T-cell (primary cell): ENCODE data around the gene FBXO42. TPM values are rescaled to one million over a fixed set of nuclear protein-coding genes. Genes with fewer than 3 reads are reported as not detected.

Experiments
- ATAC-seq, 4 experiments: fragments of 200-7000 bp in 3 of 4; fragments of 150-1000 bp in 1 of 4; cut with Tn5 transposase; replicated peaks in 1 of 4; 1 replicate in 3 of 4; 2 replicates in 1 of 4; pipeline ENCODE4 v1.10.0; 2021; ENCODE audit warnings: moderate library complexity in 3 of 4, mild to moderate bottlenecking in 2 of 4, moderate number of reproducible peaks in 1 of 4
- CTCF ChIA-PET, 2 donors: fragments of 300-600 bp; sonication (Branson Sonifier 250); formaldehyde crosslinking; loops; one replicate each; lab custom pipeline; 2022; ENCODE audit warnings: antibody characterized with exemption in 2 of 2; lab: Charles Lee
- POLR2A ChIA-PET, 2 donors: fragments of 300-600 bp; sonication (Branson Sonifier 250); formaldehyde crosslinking; loops; one replicate each; lab custom pipeline; 2022; ENCODE audit warnings: antibody characterized with exemption in 2 of 2; lab: Charles Lee
- DNase-seq, 35 experiments: peaks; one replicate each; pipeline versions ENCODE4 v3.0.0 to v3.0.0-alpha.2; 2013 to 2023
- H3K27ac ChIP-seq: one replicate; pipeline ENCODE4 v1.5.1; 2013; ENCODE audit warnings: low read length
- H3K27me3 ChIP-seq, 2 experiments: replicated peaks in 1 of 2; 1 replicate in 1 of 2; 2 replicates in 1 of 2; pipeline versions ENCODE4 v1.6.1 to v1.7.0; 2013; ENCODE audit warnings: low read length in 1 of 2, mixed read lengths in 1 of 2; ENCODE audit not compliant: control insufficient read depth in 2 of 2, insufficient read depth in 2 of 2; ENCODE audit errors: extremely low read depth in 1 of 2
- H3K36me3 ChIP-seq, 2 donors: 1 replicate in 1 of 2; 2 replicates in 1 of 2; pipeline versions ENCODE4 v1.6.1 to v1.7.0; 2013; ENCODE audit warnings: low read length in 1 of 2; ENCODE audit not compliant: control insufficient read depth in 2 of 2, insufficient read depth in 1 of 2; ENCODE audit errors: extremely low read depth in 1 of 2
- H3K4me1 ChIP-seq, 2 experiments: 1 replicate in 1 of 2; 2 replicates in 1 of 2; pipeline versions ENCODE4 v1.6.1 to v1.7.0; 2013; ENCODE audit warnings: low read length in 2 of 2, mixed read lengths in 1 of 2; ENCODE audit not compliant: insufficient read depth in 2 of 2, control insufficient read depth in 1 of 2; ENCODE audit errors: extremely low read depth in 1 of 2
- H3K4me3 ChIP-seq, 2 donors: 1 replicate in 1 of 2; 2 replicates in 1 of 2; pipeline versions ENCODE4 v1.5.1 to v1.7.0; 2013; ENCODE audit warnings: mild to moderate bottlenecking in 2 of 2, low read length in 1 of 2, moderate library complexity in 1 of 2; ENCODE audit not compliant: control insufficient read depth in 1 of 2; ENCODE audit errors: extremely low read depth in 1 of 2
- H3K9me3 ChIP-seq: 2 replicates; pipeline ENCODE4 v1.7.0; 2013
- H3K27ac Mint-ChIP-seq, 2 donors: one replicate each; pipeline ENCODE4 v1.8.0; 2020 to 2021; ENCODE audit warnings: mild to moderate bottlenecking in 2 of 2, mixed read lengths in 2 of 2
- H3K27me3 Mint-ChIP-seq, 2 donors: one replicate each; pipeline ENCODE4 v1.8.0; 2021 to 2022; ENCODE audit warnings: mixed read lengths in 2 of 2
- H3K36me3 Mint-ChIP-seq: one replicate; pipeline ENCODE4 v1.8.0; 2021; ENCODE audit warnings: mixed read lengths
- H3K4me1 Mint-ChIP-seq, 3 donors: one replicate each; pipeline ENCODE4 v1.8.0; 2020 to 2022; ENCODE audit warnings: mixed read lengths in 3 of 3, mild to moderate bottlenecking in 1 of 3
- H3K4me3 Mint-ChIP-seq, 3 donors: one replicate each; pipeline ENCODE4 v1.8.0; 2020 to 2022; ENCODE audit warnings: mild to moderate bottlenecking in 3 of 3, mixed read lengths in 3 of 3, moderate library complexity in 3 of 3
- H3K9me3 Mint-ChIP-seq, 3 donors: one replicate each; pipeline ENCODE4 v1.8.0; 2020 to 2022; ENCODE audit warnings: mixed read lengths in 3 of 3
- WGBS: methylation state at CpG from one replicate; pipeline ENCODE4 v1.1.5; 2013; ENCODE audit warnings: missing lambda C conversion rate; ENCODE audit not compliant: insufficient coverage; 5-methylcytosine and 5-hydroxymethylcytosine counted together
- total RNA-seq, 35 experiments: library from RNA in 6 of 35; stranded (reverse) in 6 of 35; fragments of 120-200 nt in 1 of 35; gene quantifications; one replicate each; pipeline versions ENCODE4 v1.2.1 to v1.2.4 and lab custom pipeline; 2013 to 2026

Gene FBXO42
- total RNA-seq, 5 donors from 2014 or later (not counting 1 experiment from before 2014, with no cell fraction given) = 20.6 to 23.4 (median 22.5) TPM

DNA sequence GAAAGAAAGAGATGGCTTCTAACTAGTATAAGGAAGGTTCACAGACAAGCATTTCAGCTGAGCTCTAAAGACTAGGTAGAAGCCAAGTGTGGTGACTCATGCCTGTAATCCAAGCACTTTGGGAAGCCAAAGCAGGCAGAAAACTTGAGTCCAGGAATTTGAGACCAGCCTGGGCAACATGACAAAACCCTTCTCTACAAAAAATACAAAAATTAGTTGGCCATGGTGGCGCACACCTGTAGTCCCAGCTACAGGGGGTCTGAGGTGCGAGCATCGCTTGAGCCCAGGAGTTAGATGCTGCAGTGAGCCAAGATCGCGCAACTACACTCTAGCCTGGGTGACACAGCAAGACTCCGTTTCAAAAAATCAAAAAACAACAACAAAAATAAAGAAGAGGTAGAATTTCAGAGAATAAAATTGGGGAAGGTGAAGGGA, 27.8 kb downstream of the FBXO42 start:
- H3K36me3 ChIP-seq = no peaks in the 10 kb centered on the region
- H3K9me3 Mint-ChIP-seq = no peaks in the 10 kb centered on the region
- no peaks in the 10 kb centered on the region for H3K27me3 Mint-ChIP-seq
- no CpG with 5 or more reads among the region's 6 CpGs for WGBS
- no peak overlapping the region for H3K4me3 Mint-ChIP-seq
- DNase-seq (no peak), ATAC-seq (no peak)
- H3K36me3 Mint-ChIP-seq = peaks cover 9% of the 10 kb centered on the region
- H3K27ac ChIP-seq = no peak overlapping the region
- no peak overlapping the region for H3K27ac Mint-ChIP-seq
- CTCF ChIA-PET = no interaction called here
- H3K27me3 ChIP-seq = no peaks in the 10 kb centered on the region
- POLR2A ChIA-PET = no interaction called here
- H3K4me1 ChIP-seq = no peaks in the 10 kb centered on the region
- H3K4me3 ChIP-seq = no peak overlapping the region
- H3K4me1 Mint-ChIP-seq = peaks cover 20 to 33% (median 33%) of the 10 kb centered on the region in 3 donors
- H3K9me3 ChIP-seq = no peaks in the 10 kb centered on the region

DNA sequence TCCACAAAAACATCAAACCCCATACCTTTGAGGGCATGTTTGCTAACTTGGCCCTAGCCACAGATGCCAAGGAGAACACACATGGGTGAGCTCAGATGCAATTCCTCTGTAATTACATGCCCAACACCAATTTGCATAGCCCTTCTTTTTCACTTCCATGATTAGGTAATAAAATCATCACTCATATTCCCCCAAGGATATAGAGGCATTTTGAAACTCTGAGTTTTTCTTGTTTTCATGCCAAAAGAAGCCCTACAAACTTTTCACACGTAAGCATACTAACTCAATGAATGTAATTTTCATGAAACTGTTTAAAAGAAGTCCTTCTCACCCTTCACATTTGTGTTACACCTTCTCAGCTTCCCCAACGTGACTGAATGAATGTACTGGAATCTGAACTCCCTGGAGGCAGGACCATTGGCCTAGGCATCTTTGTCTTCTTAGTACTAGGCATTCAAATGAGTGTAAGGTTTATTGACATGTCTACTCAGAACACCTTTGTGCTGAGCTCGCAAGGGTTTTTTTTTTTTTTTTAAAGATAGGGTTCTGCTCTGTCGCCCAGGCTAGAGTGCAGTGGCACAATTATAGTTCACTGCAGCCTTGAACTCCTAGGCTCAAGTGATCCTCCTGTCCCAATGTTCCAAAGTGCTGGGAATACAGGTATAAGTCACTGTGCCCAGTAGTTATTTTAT, 31.0 kb downstream of the FBXO42 start:
- CTCF ChIA-PET = no interaction called here
- Mint-ChIP-seq H3K4me3 (no peak overlapping the region), H3K36me3 (peaks cover 4% of the 10 kb centered on the region), H3K4me1 (peaks cover 18 to 41% (median 29%) of the 10 kb centered on the region in 3 donors), H3K9me3 (no peaks in the 10 kb centered on the region), H3K27me3 (no peaks in the 10 kb centered on the region), H3K27ac (peak overlapping the region in 1 of 2 donors; percentile 53)
- Histone ChIP-seq H3K4me3 (no peak overlapping the region), H3K36me3 (peaks cover 0 to 1% of the 10 kb centered on the region in 2 donors), H3K27me3 (no peaks in the 10 kb centered on the region), H3K9me3 (no peaks in the 10 kb centered on the region), H3K27ac (no peak overlapping the region), H3K4me1 (no peaks in the 10 kb centered on the region)
- ATAC-seq (no peak), DNase-seq (no peak)
- POLR2A ChIA-PET = interaction anchor here in 1 of 2 donors (0.7 kb wide), 1 partner anchor 48 kb away, joined by 3 read pairs; no protein-coding TSS in a partner anchor
- WGBS = no CpG with 5 or more reads among the region's 4 CpGs

DNA sequence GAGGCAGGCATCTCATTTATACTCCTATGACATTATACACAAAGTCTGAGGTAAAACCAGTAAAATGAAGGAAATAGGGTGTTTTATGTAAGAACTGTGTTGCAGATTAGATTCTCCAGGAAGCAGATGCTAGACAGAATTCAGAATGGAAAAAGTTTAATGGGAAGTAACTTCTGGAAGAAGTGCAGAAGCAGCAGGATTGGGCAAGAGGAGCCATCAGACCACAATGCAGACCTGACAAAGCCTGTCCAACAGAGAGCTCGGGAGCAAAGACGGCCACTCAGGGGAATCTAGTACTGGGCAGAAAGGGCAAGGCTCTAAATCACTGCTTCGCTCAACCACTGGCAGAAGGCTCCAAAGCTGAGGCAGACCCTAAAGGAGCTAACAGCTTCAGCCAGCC, 33.7 kb downstream of the FBXO42 start:
- H3K4me1 Mint-ChIP-seq = peaks cover 19 to 38% (median 23%) of the 10 kb centered on the region in 3 donors
- H3K27ac ChIP-seq = no peak overlapping the region
- no peaks in the 10 kb centered on the region for H3K9me3 ChIP-seq
- DNase-seq (no peak), ATAC-seq (no peak)
- H3K36me3 ChIP-seq = peaks cover 0 to 22% of the 10 kb centered on the region in 2 donors
- H3K27me3 Mint-ChIP-seq = no peaks in the 10 kb centered on the region
- ChIA-PET CTCF (no interaction called here), POLR2A (interaction anchor here in 1 of 2 donors (0.5 kb wide), 1 partner anchor 29 kb away, joined by 5 read pairs; no protein-coding TSS in a partner anchor)
- H3K4me3 Mint-ChIP-seq = no peak overlapping the region
- H3K4me1 ChIP-seq = no peaks in the 10 kb centered on the region
- H3K9me3 Mint-ChIP-seq = no peaks in the 10 kb centered on the region
- no peak overlapping the region for H3K4me3 ChIP-seq
- WGBS = 93% methylated on average over 2 of the region's 3 CpGs
- H3K36me3 Mint-ChIP-seq = peaks cover 18% of the 10 kb centered on the region
- no peak overlapping the region for H3K27ac Mint-ChIP-seq
- no peaks in the 10 kb centered on the region for H3K27me3 ChIP-seq

DNA sequence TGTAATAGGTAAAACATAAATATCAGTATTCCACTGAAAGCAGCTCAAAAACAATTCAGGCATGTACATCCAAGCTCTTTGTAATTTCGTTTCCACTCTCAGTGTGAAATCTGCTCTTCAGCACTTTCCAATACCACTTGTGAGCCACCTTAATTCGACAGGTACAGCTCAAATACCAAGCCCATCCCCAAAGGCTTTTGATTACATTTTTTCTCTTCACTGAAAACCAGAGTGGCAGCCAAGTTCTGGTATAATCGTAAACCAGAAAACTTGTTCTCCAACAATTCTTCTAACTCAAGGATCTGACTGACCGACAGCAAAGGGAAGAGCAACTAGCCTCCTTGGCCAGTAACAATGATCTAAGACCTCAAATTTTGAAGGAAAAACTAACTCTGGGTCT, 36.8 kb downstream of the FBXO42 start:
- no peak overlapping the region for H3K27ac Mint-ChIP-seq
- Histone ChIP-seq H3K4me3 (no peak overlapping the region), H3K9me3 (no peaks in the 10 kb centered on the region), H3K27me3 (no peaks in the 10 kb centered on the region), H3K36me3 (peaks cover 4 to 47% of the 10 kb centered on the region in 2 donors), H3K4me1 (no peaks in the 10 kb centered on the region), H3K27ac (no peak overlapping the region)
- H3K4me3 Mint-ChIP-seq = no peak overlapping the region
- peaks cover 12 to 30% (median 18%) of the 10 kb centered on the region in 3 donors for H3K4me1 Mint-ChIP-seq
- DNase-seq (no peak), ATAC-seq (no peak)
- no peaks in the 10 kb centered on the region for H3K9me3 Mint-ChIP-seq
- CTCF ChIA-PET = no interaction called here
- POLR2A ChIA-PET = interaction anchor here in 1 of 2 donors (1.0 kb wide), 1 partner anchor 23 kb away, joined by 3 read pairs; no protein-coding TSS in a partner anchor
- H3K36me3 Mint-ChIP-seq = peaks cover 28% of the 10 kb centered on the region
- no CpG with 5 or more reads among the region's 4 CpGs for WGBS
- no peaks in the 10 kb centered on the region for H3K27me3 Mint-ChIP-seq

DNA sequence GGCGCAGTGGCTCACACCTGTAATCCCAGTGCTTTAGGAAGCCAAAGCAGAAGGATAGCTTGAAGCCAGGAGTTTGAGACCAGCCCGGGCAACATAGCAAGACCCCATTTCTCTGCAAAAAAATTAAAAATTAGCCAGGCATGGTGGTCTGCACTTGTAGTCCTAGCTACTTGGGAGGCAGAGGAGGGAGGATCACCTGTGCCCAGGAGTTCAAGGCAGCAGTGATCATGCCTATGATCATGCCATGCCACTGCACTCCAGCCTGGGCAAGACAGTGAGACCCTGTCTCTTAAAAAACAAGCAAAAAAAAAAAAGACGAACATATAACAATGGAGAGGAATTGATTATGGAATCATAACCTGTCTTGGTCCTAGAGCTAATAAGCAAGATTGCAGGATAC, 45.1 kb downstream of the FBXO42 start:
- Histone ChIP-seq H3K9me3 (no peaks in the 10 kb centered on the region), H3K27ac (no peak overlapping the region), H3K27me3 (no peaks in the 10 kb centered on the region), H3K36me3 (peaks cover 11 to 70% of the 10 kb centered on the region in 2 donors), H3K4me3 (no peak overlapping the region), H3K4me1 (no peaks in the 10 kb centered on the region)
- Mint-ChIP-seq H3K4me1 (peaks cover 0 to 9% (median under 1%) of the 10 kb centered on the region in 3 donors), H3K4me3 (no peak overlapping the region), H3K9me3 (no peaks in the 10 kb centered on the region), H3K36me3 (peaks cover 29% of the 10 kb centered on the region), H3K27me3 (no peaks in the 10 kb centered on the region), H3K27ac (no peak overlapping the region)
- ChIA-PET CTCF (interaction anchor here in 1 of 2 donors (0.7 kb wide), 1 partner anchor 43 kb away, joined by 4 read pairs; no protein-coding TSS in a partner anchor), POLR2A (no interaction called here)
- WGBS = 96% methylated on average over 2 of the region's 3 CpGs
- DNase-seq = no peak
- ATAC-seq = no peak

DNA sequence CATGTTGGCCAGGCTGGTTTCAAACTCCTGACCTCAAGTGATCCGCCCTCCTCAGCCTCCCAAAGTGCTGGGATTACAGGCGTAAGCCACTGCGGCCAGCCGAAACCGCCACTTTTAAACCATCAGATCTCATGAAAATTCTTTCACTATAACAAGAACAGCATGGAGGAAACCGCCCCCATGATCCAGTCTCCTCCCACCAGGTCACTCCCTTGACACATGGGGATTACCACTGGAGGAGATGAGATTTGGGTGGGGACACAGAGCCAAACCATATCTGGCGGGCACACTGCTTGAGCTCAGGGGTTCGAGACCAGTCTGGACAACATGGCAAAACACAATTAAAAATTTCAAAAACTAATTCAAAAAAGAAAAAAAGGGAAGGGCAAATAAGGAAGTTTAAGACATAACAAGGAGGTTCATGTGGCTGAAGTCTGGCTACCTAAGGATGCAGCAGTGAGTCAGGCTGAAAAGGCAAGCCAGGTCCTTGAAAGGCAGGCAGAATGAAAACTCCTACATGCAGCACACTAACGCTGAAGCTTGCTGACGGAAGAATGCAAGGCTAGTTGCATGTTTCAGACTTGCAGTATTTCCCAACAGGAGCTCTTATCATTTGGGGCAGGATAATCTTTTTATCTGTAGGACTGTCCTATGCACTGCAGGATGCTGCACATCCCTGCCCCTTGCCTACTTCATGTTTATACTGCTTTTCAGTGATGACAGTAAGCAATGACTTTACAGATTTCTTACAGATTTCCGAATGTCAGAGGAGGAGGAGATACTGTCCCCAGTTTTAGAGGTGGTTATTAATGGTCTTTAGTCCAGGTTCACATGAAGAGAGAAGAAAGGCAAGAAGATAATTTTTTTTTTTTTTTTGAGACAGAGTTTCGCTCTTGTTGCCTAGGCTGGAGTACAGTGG, 49.3 kb downstream of the FBXO42 start:
- Mint-ChIP-seq H3K27me3 (no peaks in the 10 kb centered on the region), H3K36me3 (peaks cover 36% of the 10 kb centered on the region), H3K4me1 (peaks cover 0 to 15% (median 3%) of the 10 kb centered on the region in 3 donors), H3K4me3 (no peak overlapping the region), H3K27ac (no peak overlapping the region), H3K9me3 (no peaks in the 10 kb centered on the region)
- H3K4me3 ChIP-seq = no peak overlapping the region
- ChIA-PET CTCF (no interaction called here), POLR2A (no interaction called here)
- no peaks in the 10 kb centered on the region for H3K9me3 ChIP-seq
- ATAC-seq (no peak), DNase-seq (no peak)
- H3K27me3 ChIP-seq = no peaks in the 10 kb centered on the region
- H3K27ac ChIP-seq = no peak overlapping the region
- H3K36me3 ChIP-seq = peaks cover 6 to 54% of the 10 kb centered on the region in 2 donors
- no peaks in the 10 kb centered on the region for H3K4me1 ChIP-seq
- 100% methylated on average over 1 of the region's 12 CpGs for WGBS
